MM.1S (cell line): ENCODE data around the gene COPZ2.

Experiments
- DNase-seq: peaks from one replicate; pipeline ENCODE4 v3.0.0-alpha.2; 2015
- H2AFZ ChIP-seq: fragments of 300-600 bp; sonication (generic); 2 replicates; pipeline ENCODE4 v1.6.0; 2016; ENCODE audit warnings: antibody characterized with exemption, low read length
- H3F3A ChIP-seq: fragments of 300-600 bp; sonication (generic); 2 replicates; pipeline ENCODE4 v1.6.1; 2016; ENCODE audit warnings: mild to moderate bottlenecking, antibody characterized with exemption, low read length, moderate library complexity, mixed read lengths; ENCODE audit not compliant: insufficient read depth
- H3K27ac ChIP-seq: fragments of 300-600 bp; sonication (generic); 2 replicates; pipeline ENCODE4 v1.5.1; 2016; ENCODE audit warnings: mild to moderate bottlenecking, low read length
- H3K27me3 ChIP-seq: fragments of 300-600 bp; sonication (generic); replicated peaks from 2 replicates; pipeline ENCODE4 v1.6.0; 2016; ENCODE audit warnings: low read length; ENCODE audit not compliant: insufficient read depth
- H3K36me3 ChIP-seq: fragments of 300-600 bp; sonication (generic); replicated peaks from 2 replicates; pipeline ENCODE4 v1.6.1; 2016; ENCODE audit warnings: mild to moderate bottlenecking, low read length, mixed read lengths; ENCODE audit not compliant: insufficient read depth
- H3K4me1 ChIP-seq: fragments of 300-600 bp; sonication (generic); 2 replicates; pipeline ENCODE4 v1.6.1; 2016; ENCODE audit warnings: low read length, mixed read lengths
- H3K4me2 ChIP-seq: fragments of 300-600 bp; sonication (generic); 2 replicates; pipeline ENCODE4 v1.6.0; 2016; ENCODE audit warnings: low read depth, low read length
- H3K4me3 ChIP-seq: fragments of 300-600 bp; sonication (generic); 2 replicates; pipeline ENCODE4 v1.5.1; 2016; ENCODE audit warnings: low read length, mixed read lengths
- H3K79me2 ChIP-seq: fragments of 300-600 bp; sonication (generic); 2 replicates; pipeline ENCODE4 v1.6.1; 2016; ENCODE audit warnings: mixed run types, low read length, mixed read lengths
- H3K9ac ChIP-seq: fragments of 300-600 bp; sonication (generic); 2 replicates; pipeline ENCODE4 v1.6.1; 2016; ENCODE audit warnings: low read length, mixed read lengths
- H3K9me2 ChIP-seq: fragments of 300-600 bp; sonication (generic); replicated peaks from 2 replicates; pipeline ENCODE4 v1.6.1; 2016; ENCODE audit warnings: mild to moderate bottlenecking, low read length, mixed read lengths; ENCODE audit not compliant: insufficient read depth
- H3K9me3 ChIP-seq: fragments of 300-600 bp; sonication (generic); replicated peaks from 2 replicates; pipeline ENCODE4 v1.6.1; 2016; ENCODE audit warnings: mild to moderate bottlenecking, low read length, mixed read lengths; ENCODE audit not compliant: insufficient read depth
- H4K20me1 ChIP-seq: fragments of 300-600 bp; sonication (generic); 2 replicates; pipeline ENCODE4 v1.6.1; 2016; ENCODE audit warnings: mild to moderate bottlenecking, low read length, moderate library complexity, mixed read lengths; ENCODE audit not compliant: insufficient read depth
- EZH2 ChIP-seq: fragments of 300-600 bp; sonication (generic); optimal IDR thresholded peaks from 2 replicates; pipeline ENCODE3; 2017; ENCODE audit warnings: low read depth, mild to moderate bottlenecking, antibody characterized with exemption, low read length, mixed read lengths
- EZH2phosphoT487 ChIP-seq: fragments of 300-600 bp; sonication (generic); IDR thresholded peaks from 2 replicates; pipeline ENCODE4 v1.6.1; 2018; ENCODE audit warnings: antibody characterized with exemption, low read length
- TF ChIP-seq, protein P1 (sequence below): fragments of 300-600 bp; sonication (generic); IDR thresholded peaks from 2 replicates; pipeline ENCODE4 v1.5.1; 2016; ENCODE audit warnings: antibody characterized with exemption, low read length, mixed read lengths

Gene COPZ2

GRCh38 chr17:47994724-47995123 lies 42.9 kb downstream of the COPZ2 start:
- Histone ChIP-seq H3K9ac (no peak overlapping the region), H3K36me3 (no peaks in the 10 kb centered on the region), H3K4me1 (peaks cover 12% of the 10 kb centered on the region), H3K27ac (no peak overlapping the region), H3K9me3 (no peaks in the 10 kb centered on the region), H4K20me1 (no peaks in the 10 kb centered on the region), H3K79me2 (no peaks in the 10 kb centered on the region), H3F3A (peaks cover 4% of the 10 kb centered on the region; the same call in 1 of the 2 replicates), H3K4me2 (no peak overlapping the region), H3K27me3 (no peaks in the 10 kb centered on the region), H2AFZ (no peak overlapping the region), H3K4me3 (no peak overlapping the region), H3K9me2 (no peaks in the 10 kb centered on the region)
- TF ChIP-seq EZH2phosphoT487 (no peak), EZH2 (no peak)
- TF ChIP-seq, protein P1, sequence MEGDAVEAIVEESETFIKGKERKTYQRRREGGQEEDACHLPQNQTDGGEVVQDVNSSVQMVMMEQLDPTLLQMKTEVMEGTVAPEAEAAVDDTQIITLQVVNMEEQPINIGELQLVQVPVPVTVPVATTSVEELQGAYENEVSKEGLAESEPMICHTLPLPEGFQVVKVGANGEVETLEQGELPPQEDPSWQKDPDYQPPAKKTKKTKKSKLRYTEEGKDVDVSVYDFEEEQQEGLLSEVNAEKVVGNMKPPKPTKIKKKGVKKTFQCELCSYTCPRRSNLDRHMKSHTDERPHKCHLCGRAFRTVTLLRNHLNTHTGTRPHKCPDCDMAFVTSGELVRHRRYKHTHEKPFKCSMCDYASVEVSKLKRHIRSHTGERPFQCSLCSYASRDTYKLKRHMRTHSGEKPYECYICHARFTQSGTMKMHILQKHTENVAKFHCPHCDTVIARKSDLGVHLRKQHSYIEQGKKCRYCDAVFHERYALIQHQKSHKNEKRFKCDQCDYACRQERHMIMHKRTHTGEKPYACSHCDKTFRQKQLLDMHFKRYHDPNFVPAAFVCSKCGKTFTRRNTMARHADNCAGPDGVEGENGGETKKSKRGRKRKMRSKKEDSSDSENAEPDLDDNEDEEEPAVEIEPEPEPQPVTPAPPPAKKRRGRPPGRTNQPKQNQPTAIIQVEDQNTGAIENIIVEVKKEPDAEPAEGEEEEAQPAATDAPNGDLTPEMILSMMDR: no peak
- DNase-seq: no peak

DNA sequence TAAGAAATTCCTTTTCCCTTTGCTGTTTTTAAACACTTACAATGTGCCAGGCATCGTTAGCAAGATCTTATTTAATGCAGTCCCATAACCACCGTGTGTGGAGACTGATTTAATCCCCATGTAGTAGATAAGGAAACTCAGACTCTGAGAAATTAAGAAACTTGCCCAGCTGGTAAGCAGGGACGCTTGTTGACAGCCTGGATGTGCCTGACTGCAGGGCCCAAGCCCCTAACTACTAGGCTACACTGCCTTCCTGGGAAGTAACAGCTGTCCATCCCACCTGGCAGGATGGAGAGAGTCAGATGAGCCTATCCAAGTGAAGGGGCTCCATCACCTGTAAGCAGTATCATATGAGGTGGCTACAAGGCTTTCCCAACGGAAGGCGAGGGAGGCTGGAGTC lies 43.6 kb downstream of the COPZ2 start:
- Histone ChIP-seq H3K36me3 (no peaks in the 10 kb centered on the region), H3K27me3 (no peaks in the 10 kb centered on the region), H2AFZ (no peak overlapping the region), H3K9me2 (no peaks in the 10 kb centered on the region), H3F3A (peaks cover 11% of the 10 kb centered on the region), H3K4me1 (peaks cover 20% of the 10 kb centered on the region), H3K4me2 (no peak overlapping the region), H3K27ac (no peak overlapping the region), H3K4me3 (no peak overlapping the region), H3K79me2 (no peaks in the 10 kb centered on the region), H3K9me3 (no peaks in the 10 kb centered on the region), H4K20me1 (no peaks in the 10 kb centered on the region), H3K9ac (no peak overlapping the region)
- no peak for DNase-seq
- TF ChIP-seq EZH2phosphoT487 (no peak), EZH2 (no peak)
- TF ChIP-seq, protein P1: no peak

- Histone ChIP-seq H3K27ac (no peak overlapping the region), H3K4me3 (no peak overlapping the region), H3K9me2 (no peaks in the 10 kb centered on the region), H3K36me3 (no peaks in the 10 kb centered on the region), H3K79me2 (no peaks in the 10 kb centered on the region), H3K4me1 (peaks cover 25% of the 10 kb centered on the region), H2AFZ (no peak overlapping the region), H3K4me2 (no peak overlapping the region), H3K9me3 (no peaks in the 10 kb centered on the region), H3K9ac (no peak overlapping the region), H4K20me1 (no peaks in the 10 kb centered on the region), H3F3A (peaks cover 12% of the 10 kb centered on the region), H3K27me3 (no peaks in the 10 kb centered on the region)
- no peak for DNase-seq
- no peak for TF ChIP-seq EZH2phosphoT487
- TF ChIP-seq, protein P1: no peak
- no peak for TF ChIP-seq EZH2
Measured at GRCh38 chr17:47993031-47993564, 44.5 kb downstream of the COPZ2 start.
